K562 (cell line): ENCODE data around the gene EIF2AK3. TPM values are rescaled to one million over a fixed set of nuclear protein-coding genes. Genes with fewer than 3 reads are reported as not detected.

Source experiments
- ATAC-seq: fragments of 200-7000 bp; cut with Tn5 transposase; 3 replicates; pipeline ENCODE4 v1.9.1; 2020; ENCODE audit warnings: moderate library complexity
- BruUV-seq: library from RNA; stranded (reverse); fragments of 400-500 nt; replicated peaks from 2 replicates; lab custom pipeline; 2021; lab: Mats Ljungman, UMichigan
- CTCF ChIA-PET: fragments of 300-600 bp; formaldehyde crosslinking; extraction: SDS; loops from one replicate; lab custom pipeline; 2021; ENCODE audit warnings: low intra/inter-chr PET ratio; lab: Yijun Ruan, JAX
- POLR2A ChIA-PET: fragments of 300-600, 350-650 bp; sonication (Branson Sonifier 250); formaldehyde crosslinking; extraction: SDS; loops from one replicate; lab custom pipeline; 2021; ENCODE audit warnings: antibody characterized with exemption, inconsistent platforms; lab: Yijun Ruan, JAX
- DNase-seq, 4 experiments: peaks; one replicate each; pipeline versions ENCODE4 v3.0.0 to v3.0.0-alpha.2; 2011 to 2018; ENCODE audit warnings: low spot score in 3 of 4, mixed read lengths in 3 of 4; ENCODE audit errors: extremely low read depth in 1 of 4
- FAIRE-seq: peaks from 2 replicates; lab custom pipeline; 2011; peaks lifted over from hg19 to GRCh38; lab: Jason Lieb, UNC
- H2AFZ ChIP-seq: 2 replicates; pipeline ENCODE4 v1.6.0; 2011; ENCODE audit warnings: low read depth, low read length, control low read depth, inconsistent platforms
- H3K27ac ChIP-seq: fragments of 200-600 bp; 3 replicates; pipeline ENCODE4 v1.8.0; 2011; ENCODE audit warnings: low read depth, mild to moderate bottlenecking, control low read depth, inconsistent platforms, low read length, moderate library complexity, mixed read lengths; ENCODE audit errors: extremely low read depth
- H3K27me3 ChIP-seq, 2 experiments: fragments of 300-600 bp in 1 of 2; 2 replicates in 1 of 2; 3 replicates in 1 of 2; pipeline versions ENCODE4 v1.6.0 to v1.8.0; 2011; ENCODE audit warnings: inconsistent platforms in 2 of 2, low read length in 2 of 2, mild to moderate bottlenecking in 1 of 2, mixed read lengths in 1 of 2, moderate library complexity in 1 of 2; ENCODE audit not compliant: control insufficient read depth in 2 of 2, insufficient read depth in 2 of 2
- H3K36me3 ChIP-seq: fragments of 300-600 bp; 3 replicates; pipeline ENCODE4 v1.8.0; 2011; ENCODE audit warnings: mild to moderate bottlenecking, low read length, inconsistent platforms; ENCODE audit not compliant: control insufficient read depth, insufficient read depth
- H3K4me1 ChIP-seq, 2 experiments: fragments of 200-600 bp in 1 of 2; replicated peaks in 1 of 2; 2 replicates in 1 of 2; 3 replicates in 1 of 2; pipeline versions ENCODE4 v1.5.1 to v1.8.0; 2011; ENCODE audit warnings: inconsistent platforms in 2 of 2, low read length in 2 of 2, mild to moderate bottlenecking in 1 of 2, mixed read lengths in 1 of 2, moderate library complexity in 1 of 2; ENCODE audit not compliant: control insufficient read depth in 2 of 2, insufficient read depth in 2 of 2
- H3K4me2 ChIP-seq: 2 replicates; pipeline ENCODE4 v1.6.1; 2011; ENCODE audit warnings: low read length, control low read depth, inconsistent platforms, mixed read lengths; ENCODE audit not compliant: insufficient read depth
- H3K4me3 ChIP-seq: fragments of 200-600 bp; sonication (generic), shearing (Covaris generic); 2 replicates; pipeline ENCODE4 v1.5.1; 2016; ENCODE audit warnings: control low read depth, inconsistent platforms
- H3K79me2 ChIP-seq: fragments of 200-600 bp; 3 replicates; pipeline ENCODE4 v1.8.0; 2011; ENCODE audit warnings: low read length, inconsistent platforms; ENCODE audit not compliant: control insufficient read depth, insufficient read depth
- H3K9ac ChIP-seq, 2 experiments: 2 replicates each; pipeline versions ENCODE4 v1.6.0 to v1.6.1; 2011; ENCODE audit warnings: low read depth in 2 of 2, low read length in 2 of 2, control low read depth in 1 of 2, inconsistent platforms in 1 of 2, mild to moderate bottlenecking in 1 of 2, mixed read lengths in 1 of 2; ENCODE audit not compliant: insufficient read depth in 1 of 2
- H3K9me1 ChIP-seq: one replicate; pipeline ENCODE4 v1.6.0; 2011; ENCODE audit warnings: inconsistent platforms, mild to moderate bottlenecking, low read length, moderate library complexity; ENCODE audit not compliant: control insufficient read depth, insufficient read depth
- H3K9me3 ChIP-seq: replicated peaks from 2 replicates; pipeline ENCODE4 v1.5.1; 2011; ENCODE audit warnings: low read depth, low read length, inconsistent platforms; ENCODE audit not compliant: control insufficient read depth, insufficient read depth
- H4K20me1 ChIP-seq: replicated peaks from 2 replicates; pipeline ENCODE4 v1.6.1; 2011; ENCODE audit warnings: low read length, inconsistent platforms, mixed read lengths; ENCODE audit not compliant: control insufficient read depth, insufficient read depth
- AFF4 ChIP-seq: sonication (generic); formaldehyde crosslinking; IDR thresholded peaks from 2 replicates; pipeline ENCODE4 v1.8.0; 2023; ENCODE audit warnings: mild to moderate bottlenecking, missing genetic modification reagents
- ARNT ChIP-seq, 2 experiments: fragments of 450-650 bp; IDR thresholded peaks; 2 replicates each; pipeline ENCODE4 v1.6.1; 2016; ENCODE audit warnings: mild to moderate bottlenecking in 1 of 2
- BCOR ChIP-seq: fragments of 450-650 bp; IDR thresholded peaks from 2 replicates; pipeline ENCODE4 v1.6.1; 2016
- GATA2 ChIP-seq: sonication (generic); formaldehyde crosslinking; IDR thresholded peaks from 2 replicates; pipeline ENCODE4 v1.4.0; 2020; ENCODE audit warnings: mild to moderate bottlenecking, missing genetic modification reagents
- HBP1 ChIP-seq: fragments of 450-650 bp; formaldehyde crosslinking; IDR thresholded peaks from 2 replicates; pipeline ENCODE4 v1.4.0; 2022; ENCODE audit warnings: missing genetic modification characterization
- HCFC1 ChIP-seq: IDR thresholded peaks from 2 replicates; pipeline ENCODE4 v1.6.1; 2012; ENCODE audit warnings: low read depth, low read length, improper control_type of control experiment
- RCOR1 ChIP-seq, 2 experiments: IDR thresholded peaks; 2 replicates each; pipeline ENCODE4 v1.6.1; 2012; ENCODE audit warnings: low read depth in 2 of 2, low read length in 2 of 2, borderline replicate concordance in 1 of 2, improper control_type of control experiment in 1 of 2
- TCFL5 ChIP-seq: fragments of 250-450 bp; sonication (Bioruptor Pico); conservative IDR thresholded peaks from 2 replicates; pipeline ENCODE4 v1.6.1; 2021; ENCODE audit warnings: mild to moderate bottlenecking, moderate library complexity, matching md5 sums
- THAP12 ChIP-seq: fragments of 250-450 bp; sonication (Bioruptor Pico); IDR thresholded peaks from 2 replicates; pipeline ENCODE4 v1.9.0; 2021; ENCODE audit warnings: mild to moderate bottlenecking, inconsistent platforms
- USF1 ChIP-seq: sonication (generic); formaldehyde crosslinking; IDR thresholded peaks from 2 replicates; pipeline ENCODE4 v1.9.0; 2022; ENCODE audit warnings: mild to moderate bottlenecking, missing genetic modification reagents
- ZNF133 ChIP-seq: fragments of 250-450 bp; sonication (Bioruptor Pico); IDR thresholded peaks from 2 replicates; pipeline ENCODE4 v1.4.0; 2020; ENCODE audit warnings: mild to moderate bottlenecking
- ZNF583 ChIP-seq: fragments of 250-450 bp; sonication (Bioruptor Pico); IDR thresholded peaks from 2 replicates; pipeline ENCODE4 v1.4.0; 2020
- WGBS: fragments of 100-300 bp; shearing (Covaris generic); methylation state at CpG from one replicate; pipeline ENCODE4 v1.1.6; 2016; ENCODE audit warnings: low coverage, mixed read lengths; ENCODE audit not compliant: insufficient coverage; ENCODE audit errors: missing lambda C conversion rate; 5-methylcytosine and 5-hydroxymethylcytosine counted together
- in situ Hi-C: fragments of 300-500 bp; cut with MboI; formaldehyde crosslinking; loops from 4 replicates; pipeline ENCODE4 v1.15.0; 2018; ENCODE audit warnings: inconsistent platforms, mixed read lengths
- intact Hi-C: fragments of 100-400 bp; cut with micrococcal nuclease; formaldehyde crosslinking; loops from 2 replicates; pipeline ENCODE4 v1.14.2; 2022
- polyA plus RNA-seq, 8 experiments: library from polyadenylated mRNA; depleted of rRNA in 4 of 8; stranded (reverse) in 5 of 8; unstranded in 3 of 8; fragments of >200 nt; fragmentation: Nextera tagmentation in 2 of 8; fragmentation: Illumina TruSeq in 1 of 8; extraction: Ambion mirVana in 2 of 8; extraction: Trizol in 1 of 8; gene quantifications; 2 replicates each; pipeline versions ENCODE4 v1.2.1 to v1.2.3, GENCODE V29; 2011 to 2014; ENCODE audit warnings: inconsistent platforms in 1 of 8, missing spikeins in 1 of 8
- total RNA-seq, 7 experiments: library from RNA; depleted of rRNA in 6 of 7; stranded (reverse); fragments of >200 nt in 6 of 7; fragmentation: Illumina TruSeq in 2 of 7; extraction: Trizol in 2 of 7; gene quantifications; 2 replicates each; pipeline versions ENCODE4 v1.2.1 to v1.2.3, GENCODE V29; 2011 to 2021; ENCODE audit warnings: low replicate concordance in 1 of 7

The EIF2AK3 gene
- total and polyA plus RNA-seq, 9 of the 15 experiments (the other 6 are each of a cell fraction or from before 2014, with no cell fraction given), result 1.7 to 11.6 (median 7.4) TPM

- peaks cover 16 to 22% of the 10 kb centered on the region in 2 experiments; a peak in 4 of 5 replicates for H3K4me1 ChIP-seq
- H3K9ac ChIP-seq, result peak overlapping the region; percentile 90 to 95
- ChIA-PET CTCF (interaction anchor here (0.6 kb wide), 1 partner anchor 39 kb away, joined by 3 read pairs; no protein-coding TSS in a partner anchor), POLR2A (interaction anchor here (0.6 to 3.0 kb wide), 19 partner anchors 10 to 378 kb away, joined by 3 to 16 read pairs (median 4); no protein-coding TSS in a partner anchor)
- BruUV-seq, result TSS peak; percentile 81
- ATAC-seq (peak; percentile 74), FAIRE-seq (no peak), DNase-seq (peak; percentile 69 to 93 (median 74))
- H3K79me2 ChIP-seq, result peaks cover 49% of the 10 kb centered on the region
- peak overlapping the region; percentile 97 for H2AFZ ChIP-seq
- peaks cover 13% of the 10 kb centered on the region; the same call in 1 of the 2 replicates for H4K20me1 ChIP-seq
- peak overlapping the region; percentile 98 for H3K27ac ChIP-seq
- peak overlapping the region; percentile 100 for H3K4me2 ChIP-seq
- H3K9me3 ChIP-seq, result no peaks in the 10 kb centered on the region
- no peaks in the 10 kb centered on the region for H3K36me3 ChIP-seq
- no peaks in the 10 kb centered on the region for H3K27me3 ChIP-seq
- peak overlapping the region; percentile 90 for H3K4me3 ChIP-seq
- 1% methylated on average over 21 of the region's 21 CpGs for WGBS
- in situ Hi-C loops, result no loop called here
- intact Hi-C loops, result loop anchor here (5.0 kb wide), 2 partner anchors 36 to 39 kb away; no protein-coding TSS in a partner anchor
- no peaks in the 10 kb centered on the region for H3K9me1 ChIP-seq
- TF ChIP-seq THAP12 (CRISPR knock-in tag) (no peak; the same call in 1 of the 2 replicates), TCFL5 (CRISPR knock-in tag) (no peak), ZNF133 (CRISPR knock-in tag) (no peak), BCOR (peak; percentile 33; the same call in 1 of the 2 replicates), AFF4 (CRISPR knock-in tag) (peak; percentile 69), ZNF583 (CRISPR knock-in tag) (peak; percentile 6; the same call in 1 of the 2 replicates), ARNT (IDR thresholded peaks at IDR 0.05) (peak; percentile 62 to 78; a peak in 1 of 4 replicates), RCOR1 (IDR thresholded peaks at IDR 0.05; ENCODE audit: borderline replicate concordance in 1 of 2, low read depth in 2 of 2, low read length in 2 of 2) (0 out of 4 replicates have a peak, but pooled peaks of 1 of the 2 experiments have one; percentile 41), HCFC1 (no peak), USF1 (CRISPR knock-in tag) (peak; percentile 23; the same call in 1 of the 2 replicates), HBP1 (CRISPR knock-in tag) (peak; percentile 60; the same call in 1 of the 2 replicates), GATA2 (CRISPR knock-in tag) (peak; percentile 57)
These were observed 749 bp upstream of the EIF2AK3 start for GRCh38 chr2:88627856-88628570.
